Neuron (in vitro differentiated cells): ENCODE results near the gene FDXR.
"Not testable (repeated sequence)": the region's sequence is repeated elsewhere in the genome, so short reads cannot be mapped to it uniquely, and the experiment has no call there.

Experiments used
- H2AFZ ChIP-seq: one replicate; pipeline ENCODE4 v1.6.1; 2013; ENCODE audit warnings: low read depth, mild to moderate bottlenecking, inconsistent platforms, low read length, moderate library complexity
- H3K27me3 ChIP-seq: one replicate; pipeline ENCODE4 v1.6.1; 2013; ENCODE audit warnings: low read length; ENCODE audit not compliant: insufficient read depth
- H3K36me3 ChIP-seq: one replicate; pipeline ENCODE4 v1.6.1; 2013; ENCODE audit warnings: low read length; ENCODE audit not compliant: insufficient read depth
- H3K4me1 ChIP-seq: one replicate; pipeline ENCODE4 v1.6.1; 2013; ENCODE audit warnings: low read length; ENCODE audit not compliant: insufficient read depth
- H3K4me3 ChIP-seq: 2 replicates; pipeline ENCODE4 v1.5.1; 2013; ENCODE audit warnings: mild to moderate bottlenecking, low read length, moderate library complexity
- H3K9me3 ChIP-seq: one replicate; pipeline ENCODE4 v1.6.1; 2013; ENCODE audit warnings: low read length

The FDXR gene

GRCh38 chr17:74873037-74873873 lies 461 bp upstream of the FDXR start:
- Histone ChIP-seq H3K4me3 (peak overlapping the region; percentile 98), H3K36me3 (peaks cover 3% of the 10 kb centered on the region), H2AFZ (peak overlapping the region; percentile 42), H3K27me3 (peaks cover 16% of the 10 kb centered on the region), H3K4me1 (peaks cover 19% of the 10 kb centered on the region), H3K9me3 (no peaks in the 10 kb centered on the region)

DNA sequence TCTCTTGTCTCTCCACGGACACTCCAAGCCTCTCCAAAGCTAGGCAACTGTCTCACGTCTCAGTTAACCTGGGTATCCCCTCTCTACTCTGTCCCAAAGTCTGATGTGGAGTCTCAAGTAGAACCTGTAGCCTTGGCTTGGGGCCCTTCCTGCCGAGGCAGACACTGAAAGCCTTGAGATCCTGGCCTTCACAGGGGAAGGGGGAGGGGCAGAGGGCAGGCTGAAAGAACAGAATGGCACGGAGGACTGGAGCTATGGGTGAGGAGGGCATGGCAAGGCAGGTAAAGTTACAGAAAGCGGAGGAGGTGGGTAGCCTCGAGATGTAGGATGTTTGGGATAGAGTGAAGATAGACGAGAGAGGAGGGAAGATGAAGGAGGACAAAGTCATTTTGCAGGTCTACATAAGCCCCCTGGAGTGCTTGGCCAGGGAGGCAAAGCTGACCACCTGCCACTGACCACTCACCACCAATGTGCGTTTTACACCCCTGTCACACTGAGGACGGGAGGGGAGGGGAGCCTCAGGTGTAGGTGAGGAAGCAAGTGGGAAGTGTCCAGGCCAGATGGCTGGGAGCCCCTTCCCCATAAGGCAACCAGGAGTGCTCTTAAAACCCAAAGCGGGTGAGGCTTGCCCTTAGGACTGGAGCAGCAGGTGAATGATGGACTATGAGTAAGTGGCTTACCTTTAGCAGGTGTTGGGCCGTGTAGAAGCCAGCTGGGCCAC lies 1.3 kb downstream of the FDXR start:
- Histone ChIP-seq H3K4me3 (peak overlapping the region; percentile 98), H3K4me1 (peaks cover 19% of the 10 kb centered on the region), H3K27me3 (peaks cover 3% of the 10 kb centered on the region), H2AFZ (no peak overlapping the region), H3K9me3 (no peaks in the 10 kb centered on the region), H3K36me3 (peaks cover 7% of the 10 kb centered on the region)

- no peaks in the 10 kb centered on the region for H3K27me3 ChIP-seq
- peaks cover 7% of the 10 kb centered on the region for H3K36me3 ChIP-seq
- H3K4me3 ChIP-seq = no peak overlapping the region
- no peaks in the 10 kb centered on the region for H3K9me3 ChIP-seq
- no peak overlapping the region for H2AFZ ChIP-seq
- peaks cover 19% of the 10 kb centered on the region for H3K4me1 ChIP-seq
These were observed 2.3 kb downstream of the FDXR start for GRCh38 chr17:74870512-74870911.

DNA sequence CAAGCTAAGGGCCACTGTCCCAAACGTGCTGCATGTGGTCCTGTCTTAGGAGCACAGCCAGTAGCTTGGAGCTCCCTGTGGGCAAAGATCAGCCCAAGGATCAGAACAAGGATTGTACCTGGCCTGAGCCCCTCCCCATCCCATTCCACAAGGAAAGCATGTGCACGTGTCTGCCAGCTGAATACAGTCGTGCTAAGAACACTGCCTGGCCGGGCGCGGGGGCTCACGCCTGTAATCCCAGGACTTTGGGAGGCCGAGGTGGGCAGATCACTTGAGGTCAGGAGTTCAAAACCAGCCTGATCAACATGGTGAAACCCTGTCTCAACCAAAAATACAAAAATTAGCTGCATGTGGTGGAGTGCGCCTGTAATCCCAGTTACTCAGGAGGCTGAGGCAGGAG lies 2.8 kb downstream of the FDXR start:
- peaks cover 19% of the 10 kb centered on the region for H3K4me1 ChIP-seq
- H3K9me3 ChIP-seq, H3K27me3 ChIP-seq, H2AFZ ChIP-seq, H3K36me3 ChIP-seq, H3K4me3 ChIP-seq: not testable (repeated sequence)

DNA sequence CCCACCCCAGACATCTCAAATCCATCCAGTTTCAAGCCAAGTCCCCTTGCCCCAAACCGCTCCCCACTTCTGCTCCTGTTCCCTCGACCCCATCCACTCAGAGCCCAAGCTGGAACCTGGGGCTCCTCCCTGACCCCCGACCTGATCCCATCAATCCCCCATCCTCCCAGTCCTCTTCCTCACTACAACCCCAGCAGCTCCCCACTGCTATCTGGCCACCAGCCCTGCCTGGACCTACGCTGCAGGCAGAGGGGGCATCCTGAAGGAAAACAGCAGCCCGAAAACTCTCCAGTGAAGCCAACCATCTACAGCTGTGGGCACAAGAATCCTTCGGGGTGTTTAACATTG lies 3.9 kb downstream of the FDXR start:
- H3K36me3 ChIP-seq = peaks cover 7% of the 10 kb centered on the region
- peaks cover 17% of the 10 kb centered on the region for H3K4me1 ChIP-seq
- H3K9me3 ChIP-seq = no peaks in the 10 kb centered on the region
- no peaks in the 10 kb centered on the region for H3K27me3 ChIP-seq
- H2AFZ ChIP-seq = no peak overlapping the region
- H3K4me3 ChIP-seq = no peak overlapping the region

DNA sequence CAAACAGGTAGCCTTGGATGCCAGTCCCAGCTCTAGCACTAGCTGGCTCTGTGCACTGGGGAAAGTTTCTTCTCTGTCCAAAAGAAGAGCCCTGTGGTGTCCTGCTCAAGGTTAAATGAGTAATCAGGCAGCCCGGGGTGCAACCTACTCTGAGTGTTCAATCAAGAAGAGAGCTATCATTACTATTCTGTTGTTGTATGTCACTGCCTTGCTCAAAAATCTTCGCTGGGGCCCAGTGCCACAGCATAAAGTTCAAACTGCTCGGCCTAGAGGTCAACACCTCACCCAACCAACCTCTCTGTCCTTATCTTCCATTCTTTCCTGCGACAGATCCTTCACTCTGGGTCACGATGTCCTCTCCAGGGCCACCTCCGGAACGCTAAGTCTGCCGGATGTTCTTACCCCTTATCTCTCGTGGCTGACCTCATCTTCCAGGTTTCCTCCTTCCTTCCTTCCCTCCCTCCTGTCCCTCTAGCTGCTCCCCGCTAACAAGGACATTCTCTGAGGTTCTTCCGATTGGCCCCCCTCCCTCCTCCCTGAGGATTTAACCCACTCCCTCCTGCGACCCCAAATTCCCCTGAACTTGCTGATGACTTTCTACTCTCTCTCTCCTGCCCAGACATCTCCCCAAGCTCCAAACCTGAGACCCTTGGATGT lies 4.4 kb downstream of the FDXR start:
- Histone ChIP-seq H3K27me3 (no peaks in the 10 kb centered on the region), H3K4me1 (peaks cover 15% of the 10 kb centered on the region), H3K9me3 (no peaks in the 10 kb centered on the region), H2AFZ (no peak overlapping the region), H3K36me3 (peaks cover 10% of the 10 kb centered on the region), H3K4me3 (no peak overlapping the region)

DNA sequence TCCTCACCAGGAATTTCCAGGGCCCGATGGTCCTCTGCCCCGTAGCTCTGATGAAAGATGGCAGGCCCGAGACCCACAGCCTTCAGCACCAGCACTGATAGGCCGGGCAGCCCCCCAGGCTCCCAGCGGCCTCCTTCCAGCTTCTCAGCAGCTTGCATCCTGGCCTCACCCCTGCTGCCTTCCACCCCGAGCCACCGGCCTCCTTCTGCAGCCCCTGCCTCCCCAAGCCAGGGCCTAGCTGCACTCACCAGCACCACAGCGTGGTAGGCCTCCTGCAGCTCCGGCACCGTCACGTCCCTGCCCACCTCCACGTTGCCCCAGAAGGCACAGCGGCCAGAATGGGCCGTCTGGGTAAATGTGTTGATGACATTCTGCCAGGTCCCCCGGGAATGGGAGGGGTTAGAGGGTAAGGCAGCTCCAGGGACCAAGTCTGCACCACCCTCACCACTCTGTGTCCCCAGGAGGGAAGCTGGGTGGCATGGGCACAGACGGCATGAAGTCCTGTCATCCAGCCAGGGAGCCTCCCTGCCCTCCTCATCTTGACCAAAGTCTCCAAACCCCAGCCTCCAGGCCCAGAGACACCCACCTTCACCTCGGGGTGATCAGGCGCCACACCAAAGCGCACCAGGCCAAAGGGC lies 6.5 kb downstream of the FDXR start:
- H3K36me3 ChIP-seq = peaks cover 10% of the 10 kb centered on the region
- H3K27me3 ChIP-seq = peaks cover 5% of the 10 kb centered on the region
- no peak overlapping the region for H2AFZ ChIP-seq
- no peak overlapping the region for H3K4me3 ChIP-seq
- no peaks in the 10 kb centered on the region for H3K9me3 ChIP-seq
- H3K4me1 ChIP-seq = peaks cover 7% of the 10 kb centered on the region

DNA sequence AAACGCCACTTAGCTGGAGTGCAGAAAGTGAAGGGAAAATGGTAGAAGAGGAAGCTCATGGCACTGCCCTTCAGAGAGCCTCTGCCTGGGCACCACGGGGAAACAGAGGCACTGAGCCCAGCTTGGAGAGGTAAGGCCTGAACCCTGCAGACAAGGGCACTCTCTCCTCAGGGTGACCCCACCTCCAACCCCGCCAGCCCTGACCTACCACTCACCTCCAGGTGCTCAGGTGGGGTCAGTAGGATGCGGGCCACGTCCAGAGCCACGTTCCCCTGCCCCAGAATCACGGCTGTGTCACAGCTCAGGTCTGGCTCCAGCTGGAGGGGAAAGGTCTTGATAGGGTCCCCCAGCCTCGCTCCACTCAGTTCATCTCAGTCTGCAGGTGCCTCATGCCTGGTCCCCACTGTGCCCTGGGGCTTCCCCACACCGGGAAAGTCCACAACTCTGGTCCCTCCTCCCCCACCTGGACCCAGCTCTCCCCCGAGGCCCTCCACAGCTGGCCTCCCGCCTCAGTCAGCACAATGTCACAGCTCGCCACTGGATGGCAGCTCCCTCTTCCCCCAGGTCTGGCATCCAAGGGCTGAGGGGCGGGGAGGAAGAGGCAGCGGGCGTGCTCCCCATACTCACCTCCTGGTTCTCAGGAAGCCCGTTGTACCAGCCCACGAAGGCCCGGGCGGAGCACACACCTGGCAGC lies 7.1 kb downstream of the FDXR start:
- no peak overlapping the region for H3K4me3 ChIP-seq
- peaks cover 10% of the 10 kb centered on the region for H3K36me3 ChIP-seq
- no peaks in the 10 kb centered on the region for H3K9me3 ChIP-seq
- H2AFZ ChIP-seq = no peak overlapping the region
- peaks cover 9% of the 10 kb centered on the region for H3K4me1 ChIP-seq
- H3K27me3 ChIP-seq = peaks cover 11% of the 10 kb centered on the region

DNA sequence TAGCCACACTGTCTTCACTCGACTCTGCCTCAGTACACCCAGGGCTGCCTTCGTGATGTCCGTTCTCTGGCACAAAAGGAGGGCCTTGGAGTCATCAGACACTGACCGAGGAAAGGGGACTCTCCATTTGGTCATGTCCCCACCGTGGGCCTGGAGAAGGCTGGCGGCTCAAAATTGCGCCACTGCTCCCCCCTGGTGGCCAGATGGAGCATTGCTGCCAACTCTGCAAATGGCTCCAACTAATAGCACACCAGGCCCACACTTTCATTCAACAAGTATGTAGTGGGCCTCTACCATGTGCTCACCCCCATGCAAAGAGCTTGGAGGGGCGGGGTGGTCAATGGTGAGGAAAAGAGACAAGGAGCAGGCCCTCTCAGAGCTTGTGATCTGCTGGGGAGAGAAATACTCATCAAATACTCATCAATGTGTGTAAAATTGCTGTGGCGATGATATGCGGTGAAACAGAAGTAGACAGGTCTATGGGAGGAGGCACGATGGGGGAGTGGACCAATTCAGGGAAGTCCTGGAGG lies 7.9 kb downstream of the FDXR start:
- Histone ChIP-seq H3K4me3 (no peak overlapping the region), H3K4me1 (peaks cover 9% of the 10 kb centered on the region), H2AFZ (no peak overlapping the region), H3K9me3 (no peaks in the 10 kb centered on the region), H3K27me3 (peaks cover 18% of the 10 kb centered on the region), H3K36me3 (peaks cover 10% of the 10 kb centered on the region)

DNA sequence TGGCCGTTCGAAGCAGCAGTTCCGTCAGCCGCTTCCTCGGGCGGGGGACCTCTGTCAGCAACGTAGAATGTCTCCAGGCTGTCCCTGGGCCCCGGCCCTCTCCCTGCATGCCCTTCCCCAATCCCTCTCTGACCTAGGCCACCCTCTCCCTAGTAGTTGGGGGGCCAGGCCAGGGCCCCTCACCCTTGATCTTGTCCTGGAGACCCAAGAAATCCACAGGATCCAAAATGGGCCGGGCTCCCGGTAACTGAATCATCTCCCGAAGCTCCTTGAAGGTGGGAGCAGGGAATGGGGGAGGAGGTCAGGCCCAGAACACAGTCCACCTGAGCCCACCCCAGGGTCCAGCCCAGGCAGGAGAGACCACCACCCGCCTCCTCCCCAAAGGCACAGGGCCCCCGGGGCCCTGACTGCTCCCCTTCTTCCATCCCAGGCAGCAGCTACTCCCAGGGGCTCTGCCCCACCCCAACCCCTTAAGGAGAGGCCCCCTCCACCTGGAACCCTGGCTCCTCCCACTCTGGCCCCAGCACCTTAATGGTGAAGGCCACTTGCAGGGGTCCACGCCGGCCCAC lies 8.4 kb downstream of the FDXR start:
- H2AFZ ChIP-seq = no peak overlapping the region
- H3K36me3 ChIP-seq = peaks cover 10% of the 10 kb centered on the region
- H3K9me3 ChIP-seq = no peaks in the 10 kb centered on the region
- H3K27me3 ChIP-seq = peaks cover 21% of the 10 kb centered on the region
- peaks cover 9% of the 10 kb centered on the region for H3K4me1 ChIP-seq
- H3K4me3 ChIP-seq = no peak overlapping the region

DNA sequence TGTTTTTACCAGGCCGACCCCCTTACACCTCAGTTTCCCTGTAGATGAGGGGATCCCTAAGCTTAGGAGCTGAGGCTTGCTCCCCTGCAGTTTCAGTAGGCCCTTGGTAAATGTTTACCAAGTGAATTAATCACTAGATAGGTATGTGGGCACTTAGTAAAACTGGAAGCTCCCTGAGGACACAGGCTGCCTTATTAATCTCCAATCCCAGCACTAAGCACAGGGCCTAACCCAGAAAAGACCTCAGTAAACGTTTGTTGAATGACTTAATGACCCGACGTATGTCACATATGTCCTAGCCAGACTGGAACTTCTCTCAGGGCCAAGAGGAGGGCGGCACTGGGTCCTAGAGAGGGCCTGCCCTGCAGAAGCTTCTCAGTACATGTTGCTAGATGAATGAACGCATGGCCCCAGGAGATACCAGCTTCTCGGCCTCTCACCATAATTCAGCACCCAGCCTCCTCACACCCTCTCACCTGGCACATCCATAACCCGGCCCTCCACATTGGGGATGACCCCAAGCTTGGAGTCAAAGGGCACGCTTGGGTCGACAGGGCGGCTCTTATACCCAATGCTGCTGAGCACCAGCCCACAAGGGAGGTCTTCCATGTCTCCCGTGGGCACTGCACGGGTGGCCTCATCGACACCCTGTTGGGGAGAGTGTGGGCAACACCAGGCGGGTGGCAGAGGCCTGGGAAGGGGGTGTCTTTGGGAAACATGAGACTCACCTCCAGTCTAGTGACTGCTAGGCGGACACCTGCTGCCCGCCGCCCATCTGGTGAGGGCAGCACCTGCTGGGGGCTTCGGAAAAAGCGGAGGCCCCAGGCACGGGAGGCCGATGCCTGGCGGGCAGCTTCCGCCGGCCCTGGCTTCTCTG lies 9.1 kb downstream of the FDXR start:
- no peak overlapping the region for H3K4me3 ChIP-seq
- peaks cover 27% of the 10 kb centered on the region for H3K27me3 ChIP-seq
- H3K4me1 ChIP-seq = peaks cover 9% of the 10 kb centered on the region
- H3K9me3 ChIP-seq = no peaks in the 10 kb centered on the region
- peaks cover 10% of the 10 kb centered on the region for H3K36me3 ChIP-seq
- no peak overlapping the region for H2AFZ ChIP-seq
